GM21723 (cell line): ENCODE measurements around the gene GSTT4.
"Not testable (repeated sequence)": the region's sequence is repeated elsewhere in the genome, so short reads cannot be mapped to it uniquely, and the experiment has no call there.

Experiments
- ATAC-seq: cut with Tn5 transposase; IDR thresholded peaks from one replicate; pipeline ENCODE4 v1.9.1; 2021; ENCODE audit warnings: mild to moderate bottlenecking, moderate library complexity; ENCODE audit not compliant: unreplicated experiment

Gene GSTT4

DNA sequence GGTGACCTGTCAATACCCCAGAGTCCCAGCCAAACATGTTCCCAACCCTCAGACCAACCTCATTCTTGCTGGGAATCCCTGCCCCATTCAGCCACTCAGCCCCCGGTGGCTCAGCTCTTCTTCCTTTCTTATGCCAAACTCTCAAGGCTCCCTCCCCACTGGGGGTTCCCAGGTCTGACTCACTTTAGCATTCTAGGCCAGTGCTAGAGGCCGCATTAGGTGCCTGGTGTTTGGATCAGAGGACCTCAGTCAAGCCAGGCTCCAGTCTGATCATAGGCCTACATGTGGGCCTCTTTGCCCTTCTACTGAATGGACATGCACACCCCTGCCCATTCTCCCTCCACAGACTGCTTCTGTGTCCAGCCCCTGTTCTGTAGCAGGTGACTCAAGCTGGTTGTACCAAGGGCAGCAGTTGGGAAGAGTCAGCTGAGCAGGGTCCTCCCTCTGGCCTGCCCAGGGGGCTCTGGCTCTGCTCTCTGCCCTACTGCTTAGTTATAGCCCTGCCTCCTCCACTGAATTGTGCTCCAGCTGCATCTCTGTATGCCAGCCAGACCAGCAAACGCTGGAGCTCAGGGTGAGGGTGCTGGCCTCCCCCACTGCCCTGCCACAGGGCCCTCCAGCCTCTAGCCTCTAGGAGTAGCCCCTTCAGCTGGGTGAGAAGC is 15.5 kb downstream of the GSTT4 start:
- ATAC-seq: not testable (repeated sequence)

DNA sequence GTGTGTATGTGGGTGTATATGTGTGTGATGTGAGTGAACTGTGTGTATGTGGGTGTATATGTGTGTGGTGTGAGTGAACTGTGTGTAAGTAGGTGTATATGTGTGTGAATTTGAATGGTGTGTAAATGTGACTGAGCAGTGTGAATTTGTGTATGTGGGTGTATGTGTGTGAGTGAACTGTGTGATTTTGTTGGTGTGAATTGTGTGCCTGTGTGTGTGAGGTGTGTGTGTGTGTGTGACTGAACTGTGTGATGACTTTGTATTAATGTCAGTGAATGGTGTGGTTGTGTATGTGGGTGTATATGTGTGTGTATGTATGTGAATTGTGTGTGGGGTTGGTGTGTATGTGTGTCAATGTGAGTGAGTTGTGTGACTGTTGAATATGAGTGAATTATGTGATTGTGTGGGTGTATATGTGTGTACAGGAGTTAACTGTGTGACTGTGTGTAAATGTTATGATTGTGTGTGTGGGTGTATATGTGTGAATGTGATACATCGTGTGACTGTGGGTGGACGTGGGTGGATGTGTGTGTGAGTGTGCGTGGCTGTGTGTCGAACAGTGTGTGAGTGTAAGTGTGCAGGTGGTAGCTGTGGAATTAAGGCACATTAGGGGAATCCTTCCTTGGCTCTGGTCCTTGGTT is 18.6 kb downstream of the GSTT4 start:
- not testable (repeated sequence) for ATAC-seq

GRCh38 chr22:23986089-23986488 is 19.2 kb downstream of the GSTT4 start:
- not testable (repeated sequence) for ATAC-seq

DNA sequence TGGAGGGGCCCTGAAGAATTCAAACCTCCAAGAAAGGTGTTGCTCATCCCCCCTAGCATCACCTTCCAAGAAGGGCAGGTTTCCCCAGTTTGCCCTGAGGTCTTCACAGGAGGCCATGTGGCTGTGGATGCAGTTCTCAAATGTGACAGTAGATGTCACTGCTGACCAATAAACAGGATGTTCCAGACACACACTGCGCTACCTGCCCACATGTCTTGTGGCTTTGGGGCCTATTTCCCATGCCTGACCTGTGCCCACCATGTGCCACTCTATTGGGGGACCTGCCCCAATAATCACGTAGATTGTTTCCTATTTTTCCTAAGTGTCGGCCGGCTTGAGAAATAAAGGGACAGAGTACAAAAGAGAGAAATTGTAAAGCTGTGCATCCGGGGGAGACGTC is 20.8 kb downstream of the GSTT4 start:
- no peak for ATAC-seq

DNA sequence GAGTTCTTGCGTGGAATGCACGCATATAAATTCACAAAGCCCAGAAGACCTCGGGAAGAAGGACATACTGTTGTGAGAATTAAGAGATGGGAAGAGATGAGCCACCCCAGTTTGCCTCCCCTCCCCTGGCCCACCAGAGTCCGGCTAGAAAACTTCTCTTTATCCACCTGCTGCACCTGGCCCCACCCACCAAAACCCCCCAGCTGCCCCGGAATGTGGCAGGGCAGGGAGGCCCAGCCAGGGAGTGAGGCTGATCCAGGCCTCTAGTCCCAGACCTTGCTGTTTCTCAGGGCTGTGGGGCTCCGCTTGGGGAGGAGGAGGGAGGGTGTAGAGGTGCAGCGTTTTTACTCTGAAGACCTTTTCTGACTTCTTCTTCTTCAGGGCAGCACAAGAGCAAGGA is 24.7 kb downstream of the GSTT4 start:
- ATAC-seq: not testable (repeated sequence)

DNA sequence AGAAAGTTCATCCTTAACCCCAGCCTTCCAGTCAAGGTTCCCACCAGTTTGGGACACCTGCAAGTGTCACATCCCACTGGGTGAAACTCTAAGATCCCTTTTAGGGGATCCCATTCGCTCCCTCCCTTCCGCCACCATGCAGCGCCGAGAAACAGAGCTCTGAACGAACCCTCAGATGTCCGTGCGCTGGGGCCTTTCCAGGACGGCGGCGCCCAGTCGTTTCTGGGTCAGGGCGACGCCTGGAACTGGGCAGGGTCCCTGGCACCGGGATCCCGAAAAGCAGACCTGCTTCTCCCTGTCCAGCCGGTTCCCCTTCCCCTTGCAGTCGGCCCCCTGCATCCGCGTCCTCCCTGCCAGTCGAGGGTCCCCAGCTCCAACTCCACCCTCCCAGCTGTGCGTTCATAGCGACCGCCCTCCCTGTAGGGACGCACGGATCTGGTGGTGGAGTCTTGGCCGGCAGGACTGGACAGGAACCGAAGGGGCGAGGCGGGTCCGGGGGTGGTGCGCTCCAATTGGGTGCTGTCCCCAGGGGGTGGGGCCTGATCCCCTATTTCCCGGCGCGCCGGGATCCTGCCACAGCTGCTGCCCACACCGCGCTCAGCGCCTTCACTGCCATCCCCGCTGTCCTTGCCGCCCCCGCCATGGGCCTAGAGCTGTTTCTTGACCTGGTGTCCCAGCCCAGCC is 25.6 kb downstream of the GSTT4 start, which contains the start of gene GSTT2:
Gene GSTT2 (plus strand): TSS at position 578 of the 684 bp plus-strand sequence.
- ATAC-seq: not testable (repeated sequence)

- not testable (repeated sequence) for ATAC-seq
Observed at GRCh38 chr22:23977304-23977703, 27.9 kb downstream of the GSTT4 start.

DNA sequence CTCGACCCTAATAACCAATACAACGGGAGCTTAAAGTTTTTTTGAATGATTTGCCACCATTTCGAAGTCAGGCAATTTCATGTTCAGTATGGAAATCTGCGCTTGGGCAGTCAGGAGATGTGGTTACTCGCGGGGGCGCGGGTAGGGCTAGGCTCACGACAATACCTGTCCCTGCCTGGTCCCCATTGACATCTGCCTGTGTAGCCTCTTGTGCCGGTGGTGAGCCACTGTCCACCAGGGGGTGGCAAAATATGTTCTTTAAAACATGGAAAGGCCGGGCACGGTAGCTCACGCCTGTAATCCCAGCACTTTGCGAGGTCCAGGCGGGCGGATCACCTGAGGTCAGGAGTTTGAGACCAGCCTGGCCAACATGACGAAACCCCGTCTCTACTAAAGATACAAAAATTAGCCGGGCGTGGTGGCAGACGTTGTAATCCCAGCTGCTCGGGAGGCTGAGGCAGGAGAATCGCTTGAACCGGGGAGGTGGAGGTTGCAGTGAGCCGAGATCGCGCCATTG is 30.4 kb downstream of the GSTT4 start:
- not testable (repeated sequence) for ATAC-seq

GRCh38 chr22:23974345-23974744 is 30.9 kb downstream of the GSTT4 start, which contains the start of gene DDT:
DDT (minus strand) TSS chr22:23974441; CDS start chr22:23974414, 27 bp downstream.
- peak; percentile 85 for ATAC-seq

DNA sequence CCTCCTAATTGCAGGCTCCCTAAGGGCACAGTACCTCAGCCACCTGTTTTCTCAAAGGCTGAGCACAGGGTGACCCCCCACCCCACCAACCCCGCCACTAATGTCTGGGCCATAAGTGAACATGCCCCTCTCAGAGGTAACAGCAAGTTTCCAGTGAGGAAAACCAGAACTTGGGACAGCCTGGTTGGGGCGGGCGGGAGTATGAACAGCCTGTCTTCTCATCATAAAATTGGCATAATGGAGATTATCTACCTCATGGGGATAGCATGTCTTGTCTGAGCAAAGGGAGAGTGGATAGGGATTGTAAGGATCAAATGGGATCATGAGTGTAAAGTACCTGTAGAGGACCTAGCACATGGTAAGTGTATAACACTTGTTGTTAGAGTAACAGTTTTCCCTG is 33.3 kb downstream of the GSTT4 start:
- not testable (repeated sequence) for ATAC-seq

GRCh38 chr22:23970816-23971486 is 34.3 kb downstream of the GSTT4 start:
- ATAC-seq: no peak

DNA sequence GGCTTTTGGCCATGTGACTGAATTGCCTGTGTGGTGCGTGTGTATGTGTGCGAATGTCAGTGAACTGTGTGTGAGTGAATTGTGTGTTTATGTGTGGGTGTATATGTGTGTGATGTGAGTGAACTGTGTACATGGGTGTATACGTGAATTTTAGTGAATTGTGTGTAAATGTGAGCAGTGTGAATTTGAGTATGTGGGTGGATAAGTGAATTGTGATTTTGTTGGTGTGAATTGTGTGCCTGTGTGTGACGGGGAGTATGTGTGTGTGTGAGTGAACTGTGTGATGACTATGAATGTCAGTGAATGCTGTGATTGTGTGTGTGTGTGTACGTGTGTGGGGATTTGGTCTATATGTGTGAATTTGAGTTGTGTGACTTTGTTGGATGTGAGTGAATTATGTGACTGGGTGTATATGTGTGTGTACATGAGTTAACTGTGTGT is 35.0 kb downstream of the GSTT4 start:
- no peak for ATAC-seq

DNA sequence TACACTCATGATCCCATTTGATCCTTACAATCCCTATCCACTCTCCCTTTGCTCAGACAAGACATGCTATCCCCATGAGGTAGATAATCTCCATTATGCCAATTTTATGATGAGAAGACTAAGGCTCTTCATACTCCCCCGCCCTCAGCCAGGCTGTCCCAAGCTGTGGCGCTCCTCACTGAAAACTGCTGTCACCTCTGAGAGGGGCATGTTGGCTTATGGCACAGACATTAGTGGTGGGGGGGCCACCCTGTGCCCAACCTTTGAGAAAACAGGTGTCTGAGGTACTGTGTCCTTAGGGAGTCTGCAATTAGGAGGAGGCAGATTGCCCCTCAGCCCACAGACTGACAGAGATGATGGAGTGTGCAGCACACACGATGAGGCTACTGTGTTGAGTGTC is 36.2 kb downstream of the GSTT4 start:
- no peak for ATAC-seq

- ATAC-seq: peak; percentile 85
Observed at GRCh38 chr22:23966568-23966967, 38.7 kb downstream of the GSTT4 start, which contains the start of gene DDTL. DDTL (plus strand) TSS chr22:23966888; CDS start chr22:23966915, 27 bp downstream.

DNA sequence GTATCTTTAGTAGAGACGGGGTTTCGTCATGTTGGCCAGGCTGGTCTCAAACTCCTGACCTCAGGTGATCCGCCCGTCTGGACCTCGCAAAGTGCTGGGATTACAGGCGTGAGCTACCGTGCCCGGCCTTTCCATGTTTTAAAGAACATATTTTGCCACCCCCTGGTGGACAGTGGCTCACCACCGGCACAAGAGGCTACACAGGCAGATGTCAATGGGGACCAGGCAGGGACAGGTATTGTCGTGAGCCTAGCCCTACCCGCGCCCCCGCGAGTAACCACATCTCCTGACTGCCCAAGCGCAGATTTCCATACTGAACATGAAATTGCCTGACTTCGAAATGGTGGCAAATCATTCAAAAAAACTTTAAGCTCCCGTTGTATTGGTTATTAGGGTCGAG is 39.2 kb downstream of the GSTT4 start:
- ATAC-seq: peak; percentile 27

GRCh38 chr22:23961084-23961771 is 44.0 kb downstream of the GSTT4 start, which contains the start of gene GSTT2B:
GSTT2B (minus strand) TSS chr22:23961195; CDS start chr22:23961131, 64 bp downstream.
- ATAC-seq: not testable (repeated sequence)

DNA sequence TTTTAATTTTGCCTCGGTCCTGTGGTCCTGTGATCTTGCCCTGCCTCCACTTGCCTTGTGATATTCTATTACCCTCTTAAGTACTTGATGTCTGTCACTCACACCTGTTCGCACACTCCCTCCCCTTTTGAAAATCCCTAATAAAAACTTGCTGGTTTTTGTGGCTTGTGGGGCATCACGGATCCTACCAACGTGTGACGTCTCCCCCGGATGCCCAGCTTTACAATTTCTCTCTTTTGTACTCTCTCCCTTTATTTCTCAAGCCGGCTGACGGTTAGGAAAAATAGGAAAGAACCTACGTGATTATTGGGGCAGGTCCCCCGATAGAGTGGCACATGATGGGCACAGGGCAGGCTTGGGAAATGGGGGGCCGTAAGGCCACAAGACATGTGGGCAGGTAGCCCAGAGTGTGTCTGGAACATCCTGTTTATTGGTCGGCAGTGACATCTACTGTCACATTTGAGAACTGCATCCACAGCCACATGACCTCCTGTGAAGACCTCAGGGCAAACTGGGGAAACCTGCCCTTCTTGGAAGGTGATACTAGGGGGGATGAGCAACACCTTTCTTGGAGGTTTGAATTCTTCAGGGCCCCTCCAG is 48.9 kb downstream of the GSTT4 start:
- ATAC-seq: peak; percentile 65

GRCh38 chr22:23955886-23956285 is 49.4 kb downstream of the GSTT4 start:
- ATAC-seq: not testable (repeated sequence)

- ATAC-seq: not testable (repeated sequence)
Observed at GRCh38 chr22:23954991-23955305, 50.3 kb downstream of the GSTT4 start.
